Trophoblast cell (in vitro differentiated cells and primary cell): Measurements from ENCODE around the gene FHOD3.

Experiments
- DNase-seq, 2 donors: peaks; one replicate each; pipeline ENCODE4 v3.0.0-alpha.2; 2016
- H2AFZ ChIP-seq: 2 replicates; pipeline ENCODE4 v1.6.1; 2013; ENCODE audit warnings: low read length, moderate library complexity, mild to moderate bottlenecking; ENCODE audit not compliant: insufficient read depth, poor library complexity
- H2AK5ac ChIP-seq: 2 replicates; pipeline ENCODE4 v1.6.1; 2013; ENCODE audit warnings: mild to moderate bottlenecking, low read length
- H2BK120ac ChIP-seq: 2 replicates; pipeline ENCODE4 v1.6.1; 2013; ENCODE audit warnings: low read length, mild to moderate bottlenecking, moderate library complexity; ENCODE audit not compliant: insufficient read depth, poor library complexity
- H2BK12ac ChIP-seq: 2 replicates; pipeline ENCODE4 v1.6.1; 2013; ENCODE audit warnings: mild to moderate bottlenecking, low read length, moderate library complexity
- H2BK5ac ChIP-seq: 2 replicates; pipeline ENCODE4 v1.6.1; 2013; ENCODE audit warnings: low read length, low read depth, moderate library complexity, mild to moderate bottlenecking; ENCODE audit not compliant: poor library complexity
- H3K14ac ChIP-seq: 2 replicates; pipeline ENCODE4 v1.6.1; 2013; ENCODE audit warnings: mild to moderate bottlenecking, low read length
- H3K18ac ChIP-seq: 2 replicates; pipeline ENCODE4 v1.6.1; 2013; ENCODE audit warnings: mild to moderate bottlenecking, low read length
- H3K23ac ChIP-seq: 2 replicates; pipeline ENCODE4 v1.6.1; 2013; ENCODE audit warnings: low read length
- H3K27ac ChIP-seq: 2 replicates; pipeline ENCODE4 v1.5.1; 2013; ENCODE audit warnings: low read depth, mild to moderate bottlenecking, inconsistent platforms, low read length, moderate library complexity
- H3K27me3 ChIP-seq: 2 replicates; pipeline ENCODE4 v1.6.1; 2013; ENCODE audit warnings: inconsistent platforms, mild to moderate bottlenecking, low read length, moderate library complexity; ENCODE audit not compliant: insufficient read depth
- H3K36me3 ChIP-seq, 2 experiments: 1 replicate in 1 of 2; 2 replicates in 1 of 2; pipeline ENCODE4 v1.6.1; 2013; ENCODE audit warnings: low read length in 2 of 2, mild to moderate bottlenecking in 2 of 2, moderate library complexity in 1 of 2; ENCODE audit not compliant: insufficient read depth in 2 of 2, control insufficient read depth in 1 of 2
- H3K4ac ChIP-seq: 2 replicates; pipeline ENCODE4 v1.6.1; 2013; ENCODE audit warnings: low read depth, mild to moderate bottlenecking, low read length, moderate library complexity
- H3K4me1 ChIP-seq, 2 experiments: 1 replicate in 1 of 2; 2 replicates in 1 of 2; pipeline ENCODE4 v1.6.1; 2013; ENCODE audit warnings: low read length in 2 of 2, mild to moderate bottlenecking in 2 of 2, moderate library complexity in 1 of 2; ENCODE audit not compliant: insufficient read depth in 2 of 2, control insufficient read depth in 1 of 2
- H3K4me2 ChIP-seq: 2 replicates; pipeline ENCODE4 v1.6.1; 2013; ENCODE audit warnings: inconsistent platforms, mild to moderate bottlenecking, low read length, moderate library complexity
- H3K4me3 ChIP-seq: 2 replicates; pipeline ENCODE4 v1.5.1; 2013; ENCODE audit warnings: mild to moderate bottlenecking, low read depth, low read length, inconsistent platforms
- H3K79me1 ChIP-seq: one replicate; pipeline ENCODE4 v1.6.1; 2013; ENCODE audit warnings: low read length
- H3K79me2 ChIP-seq: 2 replicates; pipeline ENCODE4 v1.6.1; 2013; ENCODE audit warnings: low read length, mild to moderate bottlenecking; ENCODE audit not compliant: control insufficient read depth, insufficient read depth, poor library complexity
- H3K9ac ChIP-seq: 2 replicates; pipeline ENCODE4 v1.6.1; 2013; ENCODE audit warnings: mild to moderate bottlenecking, low read length
- H3K9me3 ChIP-seq: 2 replicates; pipeline ENCODE4 v1.6.1; 2013; ENCODE audit warnings: low read depth, mild to moderate bottlenecking, control low read depth, inconsistent platforms, low read length; ENCODE audit not compliant: insufficient read depth
- H4K12ac ChIP-seq: 2 replicates; pipeline ENCODE4 v1.6.1; 2013; ENCODE audit warnings: low read depth, mild to moderate bottlenecking, low read length, moderate library complexity
- H4K8ac ChIP-seq: 2 replicates; pipeline ENCODE4 v1.6.1; 2013; ENCODE audit warnings: low read depth, mild to moderate bottlenecking, low read length, moderate library complexity
- H4K91ac ChIP-seq: one replicate; pipeline ENCODE4 v1.6.1; 2013; ENCODE audit warnings: low read depth, mild to moderate bottlenecking, low read length, moderate library complexity
- WGBS: extraction: QIAGEN DNeasy Blood & Tissue Kit; methylation state at CpG from one replicate; pipeline ENCODE4 v1.1.7; 2013; ENCODE audit warnings: missing lambda C conversion rate; ENCODE audit not compliant: insufficient read length, insufficient coverage; ENCODE audit errors: extremely low coverage; 5-methylcytosine and 5-hydroxymethylcytosine counted together

FHOD3 gene

GRCh38 chr18:36792634-36793283 is 495.2 kb downstream of the FHOD3 start:
- WGBS = no CpG with 5 or more reads among the region's 4 CpGs
- H3K14ac ChIP-seq = no peak overlapping the region
- H3K23ac ChIP-seq = no peak overlapping the region
- H2BK120ac ChIP-seq = no peak overlapping the region
- no peak overlapping the region for H3K18ac ChIP-seq
- no peak overlapping the region for H3K27ac ChIP-seq
- no peak overlapping the region for H2BK12ac ChIP-seq
- no peak for DNase-seq
- H3K79me2 ChIP-seq = no peaks in the 10 kb centered on the region
- no peak overlapping the region for H4K91ac ChIP-seq
- H2BK5ac ChIP-seq = no peak overlapping the region
- no peak overlapping the region for H2AK5ac ChIP-seq
- H3K9ac ChIP-seq = no peak overlapping the region
- no peak overlapping the region for H3K4ac ChIP-seq
- H3K4me2 ChIP-seq = no peak overlapping the region
- no peaks in the 10 kb centered on the region for H3K27me3 ChIP-seq
- peaks cover 11 to 37% of the 10 kb centered on the region in 2 experiments for H3K36me3 ChIP-seq
- no peaks in the 10 kb centered on the region for H3K9me3 ChIP-seq
- no peaks in the 10 kb centered on the region for H3K4me1 ChIP-seq
- H3K79me1 ChIP-seq = no peaks in the 10 kb centered on the region
- H4K8ac ChIP-seq = no peak overlapping the region
- no peak overlapping the region for H4K12ac ChIP-seq
- H3K4me3 ChIP-seq = no peak overlapping the region
- no peak overlapping the region for H2AFZ ChIP-seq

- H2AK5ac ChIP-seq = no peak overlapping the region
- no peaks in the 10 kb centered on the region for H3K79me1 ChIP-seq
- DNase-seq = no peak
- no peak overlapping the region for H2AFZ ChIP-seq
- no peak overlapping the region for H3K9ac ChIP-seq
- no peak overlapping the region for H3K27ac ChIP-seq
- no peak overlapping the region for H4K12ac ChIP-seq
- no peak overlapping the region for H3K18ac ChIP-seq
- H3K4me2 ChIP-seq = no peak overlapping the region
- H3K36me3 ChIP-seq = peaks cover 15 to 39% of the 10 kb centered on the region in 2 experiments
- H2BK12ac ChIP-seq = no peak overlapping the region
- no peak overlapping the region for H3K23ac ChIP-seq
- no peak overlapping the region for H4K91ac ChIP-seq
- WGBS = no CpG with 5 or more reads among the region's 3 CpGs
- no peaks in the 10 kb centered on the region for H3K4me1 ChIP-seq
- H3K4me3 ChIP-seq = no peak overlapping the region
- no peaks in the 10 kb centered on the region for H3K9me3 ChIP-seq
- no peak overlapping the region for H3K4ac ChIP-seq
- no peak overlapping the region for H2BK5ac ChIP-seq
- no peaks in the 10 kb centered on the region for H3K79me2 ChIP-seq
- no peaks in the 10 kb centered on the region for H3K27me3 ChIP-seq
- no peak overlapping the region for H4K8ac ChIP-seq
- H3K14ac ChIP-seq = no peak overlapping the region
- no peak overlapping the region for H2BK120ac ChIP-seq
Measured at GRCh38 chr18:36798738-36799473, 501.4 kb downstream of the FHOD3 start.

- H2BK5ac ChIP-seq = no peak overlapping the region
- no peak overlapping the region for H3K4ac ChIP-seq
- no peak overlapping the region for H2AFZ ChIP-seq
- H3K27ac ChIP-seq = no peak overlapping the region
- H3K14ac ChIP-seq = no peak overlapping the region
- H3K4me2 ChIP-seq = no peak overlapping the region
- H4K91ac ChIP-seq = no peak overlapping the region
- H3K79me1 ChIP-seq = no peaks in the 10 kb centered on the region
- H3K9me3 ChIP-seq = peaks cover 1% of the 10 kb centered on the region
- H2BK120ac ChIP-seq = no peak overlapping the region
- H3K18ac ChIP-seq = no peak overlapping the region
- no CpG with 5 or more reads among the region's 2 CpGs for WGBS
- no peak overlapping the region for H4K8ac ChIP-seq
- H4K12ac ChIP-seq = no peak overlapping the region
- peak overlapping the region; percentile 13 for H3K9ac ChIP-seq
- no peak for DNase-seq
- H3K36me3 ChIP-seq = peaks cover 0 to 29% of the 10 kb centered on the region in 2 experiments
- H2AK5ac ChIP-seq = no peak overlapping the region
- H3K27me3 ChIP-seq = no peaks in the 10 kb centered on the region
- no peak overlapping the region for H2BK12ac ChIP-seq
- H3K4me1 ChIP-seq = no peaks in the 10 kb centered on the region
- H3K79me2 ChIP-seq = no peaks in the 10 kb centered on the region
- H3K23ac ChIP-seq = no peak overlapping the region
- H3K4me3 ChIP-seq = no peak overlapping the region
Measured at GRCh38 chr18:36805105-36805504, 507.6 kb downstream of the FHOD3 start.

GRCh38 chr18:36808681-36809080 is 511.2 kb downstream of the FHOD3 start:
- Histone ChIP-seq H3K18ac (no peak overlapping the region), H3K27me3 (no peaks in the 10 kb centered on the region), H2BK12ac (no peak overlapping the region), H2AFZ (no peak overlapping the region), H3K9me3 (peaks cover 1% of the 10 kb centered on the region), H3K14ac (no peak overlapping the region), H2AK5ac (no peak overlapping the region), H3K4me1 (no peaks in the 10 kb centered on the region), H2BK120ac (no peak overlapping the region), H2BK5ac (no peak overlapping the region), H4K91ac (no peak overlapping the region), H3K4me2 (no peak overlapping the region), H3K23ac (no peak overlapping the region), H3K4ac (no peak overlapping the region), H3K79me2 (no peaks in the 10 kb centered on the region), H3K79me1 (no peaks in the 10 kb centered on the region), H3K27ac (no peak overlapping the region), H4K8ac (no peak overlapping the region), H3K9ac (no peak overlapping the region), H3K4me3 (no peak overlapping the region), H3K36me3 (peaks cover 2 to 31% of the 10 kb centered on the region in 2 experiments), H4K12ac (no peak overlapping the region)
- peak in 1 of 2 donors; percentile 58 for DNase-seq
- no CpG with 5 or more reads among the region's 2 CpGs for WGBS
